Activated gamma-delta T cell treated with anti-CD3 and anti-CD28 coated beads, Interleukin-2, amount 50 U/mL, for 16 hours (primary cell): ENCODE results near the gene WASF2.
"Not testable (repeated sequence)": the region's sequence is repeated elsewhere in the genome, so short reads cannot be mapped to it uniquely, and the experiment has no call there.

Experiments used
- DNase-seq: peaks from one replicate; pipeline ENCODE4 v3.0.0-alpha.2; 2020; ENCODE audit warnings: low read depth

The WASF2 gene

DNA sequence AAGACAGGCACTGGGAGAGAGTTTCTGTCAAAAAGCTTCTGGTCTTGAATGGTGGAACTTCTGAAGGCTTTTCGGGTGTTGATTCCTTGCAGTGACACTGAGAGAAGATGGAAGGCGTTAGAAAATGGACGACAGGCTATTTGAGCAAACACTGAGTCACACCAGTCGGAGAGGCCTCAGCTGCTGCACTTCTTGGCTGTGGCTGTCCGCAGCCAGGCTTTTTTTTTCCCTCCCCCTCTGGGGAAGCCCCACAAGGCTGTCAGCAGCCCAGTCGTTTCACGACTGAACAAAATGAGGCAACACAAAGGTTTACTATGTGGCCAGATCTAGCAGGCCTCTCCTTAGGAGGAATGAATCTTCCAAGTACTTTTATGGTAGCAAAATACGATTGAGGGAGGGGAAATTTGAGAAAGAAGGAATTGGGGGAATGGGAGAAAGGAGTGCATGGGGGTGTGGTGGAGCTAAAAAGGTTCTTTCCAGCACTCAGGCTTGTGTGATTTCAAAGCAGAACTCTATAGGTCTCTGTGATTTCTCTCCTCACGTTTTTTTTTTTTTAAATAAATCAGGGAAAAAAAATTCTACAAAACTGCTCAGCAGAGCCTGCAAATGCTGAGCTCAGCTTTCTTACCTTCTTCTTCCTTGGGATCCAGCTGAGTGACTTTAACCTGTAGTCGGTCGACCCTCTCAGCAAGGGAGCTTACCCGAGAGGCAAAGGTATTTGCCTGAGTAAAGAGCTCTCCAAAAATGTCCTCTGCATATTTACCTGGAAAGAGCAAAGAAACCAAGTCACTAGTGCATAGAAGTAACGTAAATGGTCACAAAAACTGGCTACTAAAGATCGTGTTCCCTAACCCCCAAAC lies 71.4 kb downstream of the WASF2 start:
- no peak for DNase-seq

DNA sequence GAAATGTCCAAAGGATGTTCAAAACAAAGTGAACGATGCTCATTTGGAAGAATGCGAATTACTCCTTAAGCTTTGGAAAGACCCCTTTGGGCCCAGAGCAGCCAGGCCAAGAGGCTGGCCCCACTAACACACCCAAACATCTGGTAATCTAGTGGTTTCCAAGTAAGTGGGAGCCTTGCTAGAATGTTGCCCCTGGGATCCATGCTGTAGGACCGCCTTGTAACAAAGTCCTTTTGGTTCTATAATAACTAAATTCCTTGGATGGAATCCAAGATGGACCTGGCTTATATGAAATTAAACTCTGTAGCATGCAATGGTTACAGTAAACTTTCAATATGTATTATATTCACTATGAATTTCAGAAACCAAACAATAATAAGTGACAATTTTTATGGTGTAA lies 72.3 kb downstream of the WASF2 start:
- DNase-seq = no peak

DNA sequence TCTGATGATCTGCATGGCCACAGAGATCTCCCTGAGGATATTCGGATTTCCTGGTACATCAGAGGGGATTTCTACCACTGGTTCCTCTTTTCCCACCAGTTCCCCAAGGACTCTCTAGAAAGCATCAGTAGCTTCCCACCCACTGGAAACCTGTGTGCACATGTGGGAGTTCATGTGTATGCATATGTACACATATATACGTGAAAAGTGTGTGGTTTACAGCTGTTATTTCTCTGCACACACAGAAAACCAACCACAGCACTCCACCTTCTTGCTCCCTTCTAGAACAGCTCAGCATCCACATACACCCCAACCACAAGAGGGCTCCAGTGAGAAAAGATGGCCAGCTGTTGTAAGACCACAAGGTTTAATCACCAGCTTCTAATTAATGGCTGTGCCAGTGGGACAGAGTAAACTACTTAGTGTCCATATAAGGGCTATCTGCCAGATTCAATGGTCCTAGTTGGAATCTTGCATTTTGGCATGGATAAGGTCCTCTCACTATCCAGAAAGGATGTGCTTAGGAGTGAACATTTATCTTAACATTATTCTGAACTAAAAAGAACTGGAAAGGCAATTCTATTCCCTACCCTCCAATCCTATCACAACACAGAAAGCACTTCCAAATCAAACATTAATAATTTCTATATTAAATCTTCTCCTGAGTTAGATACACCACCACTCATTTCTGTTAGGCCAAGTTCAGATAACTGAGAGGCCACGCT lies 73.4 kb downstream of the WASF2 start:
- no peak for DNase-seq

DNA sequence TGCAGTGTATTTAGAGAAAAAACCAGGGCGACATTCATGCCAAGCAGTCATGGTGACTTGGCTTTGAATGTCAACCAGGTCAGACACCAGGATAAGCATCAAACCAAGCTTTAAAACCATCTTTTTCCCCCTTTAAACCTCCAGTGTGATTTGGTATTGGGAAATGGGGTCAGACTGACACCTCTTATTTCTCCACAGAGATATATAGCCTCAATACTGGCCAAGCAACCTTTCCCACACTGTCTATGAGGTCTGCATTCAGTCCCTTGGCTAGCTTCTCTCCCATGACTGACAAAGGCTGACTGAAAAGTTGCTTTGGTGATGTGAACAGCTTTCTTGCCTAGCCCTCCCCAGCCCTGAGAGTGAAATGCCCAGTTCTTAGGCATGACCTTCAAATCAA lies 75.9 kb downstream of the WASF2 start:
- DNase-seq = no peak

DNA sequence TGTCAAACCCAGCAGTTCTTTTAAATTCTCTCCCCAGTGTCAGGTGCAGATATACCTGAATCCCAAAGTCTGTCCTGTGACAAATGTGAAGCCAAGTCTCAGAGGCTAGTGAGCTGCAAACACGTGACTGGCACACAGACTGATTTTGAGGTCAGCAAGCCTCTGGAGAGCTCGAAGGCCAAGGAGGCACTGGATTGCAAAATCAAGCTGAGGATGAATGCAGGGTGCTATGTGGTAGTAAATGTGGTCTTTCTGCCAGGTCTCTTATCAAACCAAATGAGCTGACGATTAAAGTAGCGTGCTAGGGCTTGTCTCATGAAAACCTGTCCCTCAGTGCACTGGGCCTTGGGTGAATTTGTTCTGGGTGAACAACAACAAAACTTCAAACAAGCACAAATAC lies 77.0 kb downstream of the WASF2 start:
- no peak for DNase-seq

DNA sequence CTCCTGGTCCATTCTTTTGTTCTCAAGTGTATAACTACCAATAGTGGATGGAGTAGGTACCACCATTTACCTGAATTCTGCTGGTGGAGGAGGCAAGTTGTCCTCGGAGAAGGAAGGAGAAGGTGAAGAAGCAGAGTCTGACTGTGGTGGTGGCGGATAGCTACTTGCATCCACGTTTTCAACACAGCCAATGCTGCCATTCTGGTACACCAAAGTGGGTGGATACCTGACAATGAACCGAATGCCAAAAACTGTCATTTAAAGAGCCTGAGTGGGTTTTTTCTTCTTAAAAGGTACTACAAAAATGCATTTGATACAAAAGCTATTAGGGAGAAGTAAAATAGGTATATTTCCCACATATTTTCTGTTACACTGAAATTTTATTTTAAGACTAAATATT lies 77.5 kb downstream of the WASF2 start:
- no peak for DNase-seq

DNA sequence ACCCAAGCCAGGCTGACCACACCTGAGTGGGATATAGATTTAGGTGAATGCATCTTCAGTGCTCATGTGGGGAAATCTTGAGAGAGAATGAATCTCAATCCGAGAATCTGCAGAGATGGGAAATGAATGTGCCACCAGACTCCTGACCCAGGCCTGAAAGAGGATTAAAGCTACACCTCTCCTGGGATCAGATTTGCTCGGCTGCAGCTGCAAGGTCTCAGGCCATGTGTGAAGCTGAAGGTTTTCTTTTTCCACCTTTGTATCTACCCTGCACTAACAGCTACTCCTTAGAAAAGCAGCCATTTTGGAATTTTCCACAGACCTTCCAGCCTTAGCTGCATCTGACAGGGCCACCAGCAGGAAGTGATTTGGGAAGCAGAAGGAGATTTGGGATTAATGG lies 79.3 kb downstream of the WASF2 start:
- DNase-seq = no peak

DNA sequence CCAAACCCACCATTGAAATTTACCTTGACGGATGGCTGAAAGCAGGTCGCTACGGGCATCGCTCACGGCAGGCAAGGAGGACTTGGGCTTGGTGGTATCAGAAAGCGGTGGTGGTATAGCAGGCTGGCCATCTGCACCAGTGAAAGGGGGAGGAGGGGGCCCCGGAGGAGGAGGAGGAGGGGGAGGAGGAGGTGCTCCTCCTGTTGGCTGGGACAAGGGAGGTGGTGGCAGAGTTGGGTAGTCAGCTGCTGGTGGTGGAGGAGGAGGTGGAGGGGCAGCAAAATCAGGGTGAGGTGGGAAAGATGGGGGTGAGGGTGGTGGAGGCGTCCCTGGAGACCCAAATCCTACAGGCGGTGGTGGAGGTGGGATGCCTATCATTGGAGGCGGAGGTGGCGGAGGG lies 80.3 kb downstream of the WASF2 start:
- DNase-seq = no peak

DNA sequence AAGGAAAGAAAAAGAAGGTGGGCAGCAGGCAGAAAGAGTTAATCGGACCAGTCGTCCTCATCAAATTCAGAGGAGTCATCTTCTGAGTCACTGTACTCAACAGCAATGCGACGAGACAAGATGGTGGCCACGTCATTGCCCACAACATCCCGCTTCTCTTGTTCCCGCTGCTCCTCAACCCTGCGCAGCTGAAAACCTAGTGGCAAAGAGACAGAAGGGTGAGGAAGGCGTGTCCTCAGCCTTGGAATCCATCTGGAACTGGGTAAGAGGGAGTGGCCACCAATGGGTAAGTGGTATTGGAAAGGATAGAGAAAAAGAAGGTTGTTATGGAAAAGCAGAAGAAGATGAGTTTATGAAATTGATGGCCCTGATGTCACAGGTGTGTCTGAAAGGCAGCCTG lies 81.8 kb downstream of the WASF2 start:
- no peak for DNase-seq

DNA sequence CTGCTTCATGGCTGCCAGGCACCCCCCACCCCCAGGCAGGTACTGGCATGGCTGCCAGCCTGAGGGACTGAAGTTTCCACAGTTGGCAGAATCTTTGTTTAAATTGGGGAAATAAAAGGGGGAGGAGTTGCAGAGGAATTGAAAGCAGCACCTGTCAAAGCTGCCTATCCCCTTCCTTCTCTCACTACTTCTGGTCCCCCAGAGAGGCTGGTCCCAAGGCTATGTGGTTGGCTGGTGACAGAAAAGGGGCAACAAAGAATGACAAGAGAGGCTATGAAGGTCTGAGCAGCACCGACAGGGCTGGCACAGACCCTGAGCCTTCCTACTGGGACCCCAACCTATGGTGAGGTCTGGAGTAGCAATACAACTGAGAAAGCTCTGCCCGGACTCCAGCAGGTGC lies 83.2 kb downstream of the WASF2 start:
- not testable (repeated sequence) for DNase-seq

DNA sequence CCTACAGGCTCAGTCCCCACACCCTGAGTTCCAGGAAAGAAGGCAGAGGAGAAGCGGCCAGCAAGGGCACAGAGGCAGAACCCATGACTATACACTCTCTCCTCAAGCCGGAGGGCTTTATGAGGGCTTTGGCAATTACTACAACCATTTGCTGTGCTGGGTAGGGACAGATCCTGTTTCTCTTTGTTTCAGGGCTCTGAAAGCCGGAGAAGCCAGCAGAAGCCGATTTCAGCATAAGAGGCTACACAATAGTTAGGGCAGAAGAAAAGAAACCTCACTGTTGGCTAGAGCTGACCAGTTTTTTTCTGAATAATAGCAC lies 83.6 kb downstream of the WASF2 start:
- no peak for DNase-seq

DNA sequence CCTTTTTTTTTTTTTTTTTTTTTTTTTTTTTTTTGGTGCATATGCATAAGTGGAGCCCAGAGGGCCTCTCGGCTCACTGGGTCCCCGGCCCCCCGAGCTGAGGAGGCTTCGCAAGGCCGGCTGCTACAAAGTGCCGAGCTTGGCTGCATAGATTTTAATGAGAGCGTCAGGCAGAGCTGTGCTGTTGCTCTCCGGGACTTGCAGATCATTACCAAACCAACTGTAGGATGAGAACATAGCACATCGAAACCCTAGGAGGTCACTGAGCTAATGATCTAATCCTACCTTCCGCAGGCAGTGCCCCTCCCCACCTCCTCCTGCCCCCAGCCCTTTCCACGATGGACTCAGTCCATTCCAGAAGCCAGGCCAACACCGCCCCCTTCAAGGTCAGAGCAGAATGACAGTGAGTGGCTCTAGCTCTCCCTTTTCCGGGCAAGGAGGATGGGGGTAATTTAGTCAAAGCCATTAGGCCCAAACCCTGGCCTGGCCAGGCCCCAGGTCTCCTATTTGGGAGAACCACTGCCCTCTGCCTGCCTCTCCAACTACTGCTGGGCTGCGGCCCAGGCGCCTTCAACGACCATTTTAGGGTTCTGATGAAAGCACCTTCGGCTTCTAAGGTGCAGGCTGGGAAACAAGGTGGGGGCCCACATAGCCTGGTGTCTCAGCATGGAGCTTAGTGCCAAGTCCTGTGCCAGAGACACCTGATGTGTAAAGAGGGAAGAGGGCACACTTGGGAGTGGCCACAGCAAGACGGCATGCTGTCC lies 84.2 kb downstream of the WASF2 start:
- DNase-seq = not testable (repeated sequence)

DNA sequence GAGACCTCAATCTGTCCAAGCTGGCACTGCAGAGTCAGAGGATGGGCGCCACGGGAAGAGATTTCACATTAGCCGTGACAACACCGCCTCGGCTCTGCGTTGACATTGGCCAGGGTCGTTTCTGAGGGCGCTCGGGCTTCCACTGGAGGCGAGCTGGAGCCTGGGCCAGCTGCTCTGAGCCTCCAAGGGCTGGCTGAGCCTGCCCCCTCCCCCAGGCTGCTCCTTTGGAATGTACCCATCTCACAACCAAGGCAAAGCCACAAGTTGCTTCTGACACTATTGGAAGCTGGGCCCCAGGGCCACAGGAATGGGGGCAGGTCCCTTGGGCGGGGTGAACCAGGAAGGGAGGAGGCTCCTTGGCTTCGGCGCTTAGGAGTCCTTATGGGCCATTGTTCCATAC lies 84.9 kb downstream of the WASF2 start:
- no peak for DNase-seq

DNA sequence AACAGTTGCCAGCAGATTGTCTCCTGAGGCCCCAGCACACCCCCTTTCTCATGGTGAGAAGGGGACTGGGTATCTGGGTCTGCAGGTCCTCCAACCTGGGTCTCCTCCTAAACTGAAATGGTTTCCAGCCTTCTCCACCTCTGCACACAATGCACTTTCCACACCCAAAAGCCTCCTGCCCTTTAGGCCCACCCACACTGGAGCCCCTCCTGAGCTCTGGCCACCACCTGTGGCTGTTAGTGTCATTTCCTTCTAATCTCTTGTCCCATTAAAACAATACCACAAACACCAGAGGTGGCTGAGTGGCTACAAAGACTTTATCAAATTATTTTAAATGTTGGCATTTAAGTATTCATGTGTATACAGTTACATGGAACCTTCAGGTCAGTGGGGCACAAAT lies 86.0 kb downstream of the WASF2 start:
- no peak for DNase-seq

DNA sequence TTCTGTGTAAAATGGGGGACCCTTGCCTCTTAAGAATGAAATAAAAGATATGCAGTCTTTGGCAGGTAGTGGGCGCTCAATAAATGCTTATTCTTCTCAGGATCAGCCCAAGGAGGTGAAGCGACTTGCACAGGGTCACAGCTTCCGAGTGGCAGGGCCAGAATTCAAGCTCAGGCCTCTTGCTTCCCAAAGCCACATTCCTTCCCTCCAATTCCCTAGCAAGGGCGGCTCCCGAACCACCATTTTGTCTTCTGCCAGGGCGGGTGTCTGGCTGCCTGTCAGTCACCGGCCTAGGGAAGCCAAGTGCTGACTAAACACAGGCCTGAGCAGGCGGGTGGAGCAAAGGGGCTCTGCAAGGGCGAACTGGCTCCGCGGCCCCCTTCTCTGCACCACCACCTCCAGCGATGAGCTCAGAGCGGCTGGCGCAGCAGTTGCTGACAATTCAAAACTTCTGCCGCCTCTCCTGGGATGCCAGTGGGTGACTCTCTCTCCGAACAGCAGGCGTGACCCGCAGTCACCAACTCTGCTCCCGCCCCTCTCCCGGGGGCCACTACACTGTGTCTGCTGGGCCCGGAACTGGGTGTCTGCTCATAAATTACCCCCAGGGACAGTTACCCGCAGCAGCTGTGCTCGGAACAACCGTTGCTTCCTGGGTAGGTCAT lies 86.8 kb downstream of the WASF2 start:
- no peak for DNase-seq

DNA sequence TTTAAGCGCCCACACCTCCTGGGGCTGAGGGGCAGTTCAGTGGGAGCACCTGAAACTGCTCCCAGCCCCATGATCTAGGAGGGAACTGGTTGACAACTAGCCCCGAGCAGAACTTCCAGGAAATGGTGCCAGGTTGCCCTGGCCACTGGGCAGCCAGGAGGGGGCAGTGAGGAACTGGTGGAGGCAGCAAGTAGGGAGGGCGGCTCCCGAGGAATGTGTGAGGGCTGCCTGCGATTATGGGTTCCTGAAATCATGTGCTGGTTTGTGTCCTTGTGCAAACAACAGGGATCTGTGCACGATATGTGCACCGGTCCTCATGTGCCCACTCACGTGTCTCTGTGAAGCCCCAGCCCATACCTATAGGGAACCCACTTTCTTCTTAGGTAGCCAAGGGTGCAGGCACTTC lies 87.6 kb downstream of the WASF2 start:
- DNase-seq = no peak

DNA sequence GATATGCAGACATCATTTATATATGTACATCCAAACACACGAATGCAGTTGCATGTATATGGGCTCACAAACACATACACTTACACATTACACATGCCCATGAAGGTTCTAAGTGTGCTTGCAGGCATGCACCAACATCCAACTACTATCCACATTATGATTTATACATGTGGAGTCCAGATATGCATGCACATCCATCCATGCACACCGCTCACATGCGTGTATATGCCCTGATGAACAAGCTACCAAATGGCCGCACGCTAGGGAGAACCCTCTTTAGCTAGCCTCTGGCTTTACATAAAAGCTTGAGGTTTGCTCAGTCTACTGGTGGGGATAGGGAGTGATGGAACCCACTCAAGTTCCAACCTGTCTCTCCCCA lies 89.0 kb downstream of the WASF2 start:
- no peak for DNase-seq

DNA sequence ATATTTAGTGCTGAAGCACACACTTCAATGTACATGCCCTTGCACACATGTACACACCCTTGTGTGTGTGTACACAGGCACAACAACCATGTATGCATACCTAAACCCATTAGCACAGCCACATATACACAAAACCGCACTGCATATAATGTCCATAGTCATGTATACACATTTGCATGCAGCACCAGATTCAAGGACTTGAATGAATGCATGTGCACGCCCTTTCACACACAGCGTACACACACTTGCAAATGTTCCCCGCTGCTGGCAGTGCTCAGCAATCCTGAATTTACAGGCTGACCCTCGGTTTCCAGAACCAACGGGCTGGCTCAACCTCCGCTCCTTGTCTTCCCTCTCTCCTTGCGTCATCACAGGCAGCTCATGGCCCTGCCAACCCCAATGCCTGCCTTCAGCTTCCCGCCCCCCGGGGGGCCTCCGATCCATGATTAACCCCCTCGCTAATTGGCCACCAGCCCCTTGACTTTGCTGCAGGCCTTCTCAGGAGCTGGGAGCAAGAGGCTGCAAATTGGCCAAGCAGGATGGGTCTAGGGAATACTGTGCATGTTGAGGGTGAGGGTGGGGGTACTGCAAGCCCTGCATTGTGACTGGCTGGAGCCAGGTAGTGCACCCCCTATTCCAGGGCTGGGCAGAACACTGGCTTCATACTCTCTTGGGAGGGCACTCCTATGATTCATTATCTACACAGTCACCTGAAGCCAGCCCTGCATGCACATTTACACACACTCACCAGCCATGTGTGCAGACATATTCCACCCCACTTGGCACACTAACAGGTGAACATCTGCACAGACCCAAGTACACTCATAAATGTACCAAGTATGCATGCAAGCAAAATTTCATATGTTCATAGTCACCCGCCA lies 89.6 kb downstream of the WASF2 start:
- no peak for DNase-seq

DNA sequence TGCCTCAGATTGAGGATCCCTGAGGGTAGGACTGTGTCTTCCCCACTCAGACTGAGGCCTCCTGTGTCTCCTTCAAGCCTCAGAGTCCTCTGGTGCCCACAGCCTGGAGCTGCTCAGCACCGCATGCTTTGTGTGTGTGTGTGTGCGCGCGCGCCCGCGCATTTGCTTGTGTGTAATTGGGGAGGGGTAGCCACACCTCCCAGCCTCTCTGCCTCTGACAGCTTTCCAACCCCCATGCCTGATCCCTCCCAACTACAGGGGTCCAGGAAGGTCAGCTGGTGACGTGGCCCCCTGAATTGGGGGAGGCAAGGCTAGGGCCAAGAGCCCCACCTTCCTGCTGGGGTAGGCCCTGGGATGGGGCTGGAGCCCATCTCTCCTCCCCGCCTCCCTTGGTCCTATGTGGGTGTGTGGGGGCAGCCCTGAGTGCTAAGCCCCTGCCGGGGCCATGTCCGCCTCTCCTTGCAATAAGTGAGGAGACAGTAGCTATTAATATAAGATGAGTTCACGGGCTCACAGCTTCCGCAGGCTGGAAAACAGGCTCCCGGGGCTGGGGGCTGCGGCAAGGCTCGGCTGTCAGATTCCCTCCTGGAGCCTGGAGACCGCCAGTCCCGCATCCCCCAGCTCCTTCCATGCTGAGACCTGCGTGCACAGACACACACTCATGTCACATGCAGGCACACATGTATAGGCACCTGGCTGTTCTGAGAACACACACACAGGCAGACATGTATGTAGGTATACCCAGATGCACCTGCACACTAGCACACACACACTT lies 90.5 kb downstream of the WASF2 start:
- DNase-seq = no peak

DNA sequence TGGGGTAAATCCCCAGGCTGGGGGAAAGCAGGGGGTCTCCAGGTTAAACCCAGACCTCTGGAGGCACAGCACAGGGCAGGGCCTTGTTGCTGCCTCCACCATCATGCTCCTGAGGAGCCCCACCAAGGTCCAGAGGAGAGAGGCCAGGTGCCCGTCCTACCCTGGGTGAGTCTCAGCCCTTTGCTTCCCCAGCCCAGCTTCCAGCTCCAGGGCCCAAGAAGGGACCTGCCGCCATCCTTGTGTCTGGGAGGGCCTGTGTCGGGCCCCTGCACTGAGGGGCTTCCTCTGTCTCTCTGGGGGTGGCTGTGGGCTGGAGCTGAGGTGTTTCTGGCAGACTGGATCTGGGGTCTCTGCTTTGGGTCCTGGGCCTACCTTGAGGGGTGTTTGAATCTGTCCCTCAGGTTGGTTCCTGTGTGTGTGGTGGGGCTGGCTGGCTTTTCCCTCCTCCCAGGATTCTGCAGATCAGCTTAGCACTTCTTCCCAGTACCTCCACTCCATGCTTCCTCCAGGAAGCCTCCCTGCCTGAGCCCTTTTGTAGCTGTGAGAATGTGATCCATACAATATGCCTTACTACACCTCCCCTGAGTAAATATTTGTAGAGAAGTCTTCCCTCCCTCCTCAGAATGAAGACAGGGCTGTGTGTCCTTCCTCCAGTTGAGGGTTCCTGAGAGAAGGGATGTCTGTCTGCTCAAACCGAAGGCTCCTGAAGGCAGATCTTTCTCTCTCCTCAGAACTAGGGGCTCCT lies 91.4 kb downstream of the WASF2 start:
- no peak for DNase-seq
